ENCODE measurements around the gene PTPRM. TPM values are rescaled to one million over a fixed set of nuclear protein-coding genes. Genes with fewer than 3 reads are reported as not detected.

The PTPRM gene
- total RNA-seq, 1 experiment from 2014 or later, result 14.5 TPM

GRCh38 chr18:7740821-7741220 lies 173.7 kb downstream of the PTPRM start:
- ChIA-PET CTCF (no interaction called here), RAD21 (ENCODE audit: low non-redundant PET in 1 of 2, low total read pairs in 2 of 2, uncharacterized antibody in 2 of 2, unreplicated experiment in 2 of 2) (no interaction called here), POLR2A (no interaction called here)
- Histone ChIP-seq H3K27ac (ENCODE audit: low read depth, low read length) (no peak overlapping the region), H3K9me3 (ENCODE audit: control insufficient read depth in 1 of 2, insufficient read depth in 1 of 2, low read depth in 1 of 2, low read length in 2 of 2) (peaks cover 0 to 3% of the 10 kb centered on the region in 2 experiments; a peak in 1 of 4 replicates), H3K27me3 (ENCODE audit: insufficient read depth, low read length) (no peaks in the 10 kb centered on the region), H3K9ac (ENCODE audit: low read length) (no peak overlapping the region), H2AFZ (ENCODE audit: low read depth, low read length, poor library complexity, severe bottlenecking) (no peak overlapping the region), H3K4me1 (ENCODE audit: control insufficient read depth in 1 of 2, insufficient read depth in 2 of 2, low read length in 2 of 2) (no peaks in the 10 kb centered on the region), H3K4me3 (replicated peaks in 1 of 2; ENCODE audit: low read depth in 1 of 2, low read length in 2 of 2) (no peak overlapping the region), H3K79me2 (ENCODE audit: insufficient read depth, low read length) (no peaks in the 10 kb centered on the region), H4K20me1 (ENCODE audit: insufficient read depth) (no peaks in the 10 kb centered on the region), H3K9me2 (ENCODE audit: insufficient read depth) (no peaks in the 10 kb centered on the region), H3K36me3 (ENCODE audit: control insufficient read depth in 1 of 2, insufficient read depth in 2 of 2, low read length in 2 of 2) (no peaks in the 10 kb centered on the region), H3K4me2 (ENCODE audit: low read length) (no peak overlapping the region)
- no TSS peak for BruUV-seq (replicated peaks)
- TF ChIP-seq EZH2phosphoT487 (IDR thresholded peaks at IDR 0.05; ENCODE audit: borderline replicate concordance) (no peak), JUND (IDR thresholded peaks at IDR 0.05) (no peak), ATF3 (IDR thresholded peaks at IDR 0.05) (no peak), ZFX (IDR thresholded peaks at IDR 0.05) (no peak), REST (IDR thresholded peaks at IDR 0.05; ENCODE audit: low read depth) (no peak), ELF1 (IDR thresholded peaks at IDR 0.05; ENCODE audit: borderline replicate concordance, low read depth) (no peak), EZH2 (IDR thresholded peaks at IDR 0.05) (no peak), POLR2A (IDR thresholded peaks at IDR 0.05; ENCODE audit: borderline replicate concordance, extremely low read depth, insufficient read depth, insufficient read length) (no peak), EGR1 (IDR thresholded peaks at IDR 0.05; ENCODE audit: low read depth) (no peak)
- no peak for ATAC-seq
- no peak for DNase-seq (ENCODE audit: low read depth, low spot score)
- intact Hi-C loops (cut with micrococcal nuclease), result no loop called here

Measured in HCT116 (cell line).